Panc1 (cell line): ENCODE data around the gene BOC. TPM values are rescaled to one million over a fixed set of nuclear protein-coding genes. Genes with fewer than 3 reads are reported as not detected.

Experiments
- ATAC-seq: fragments of 200-7000 bp; cut with Tn5 transposase; 2 replicates; pipeline ENCODE4 v1.9.1; 2020; ENCODE audit warnings: mild to moderate bottlenecking, moderate library complexity
- BruUV-seq: library from RNA; stranded (reverse); fragments of 400-500 nt; replicated peaks from 2 replicates; lab custom pipeline; 2021; lab: Mats Ljungman, UMichigan
- CTCF ChIA-PET: fragments of 300-600 bp; sonication (Branson Sonifier 250); formaldehyde crosslinking; loops from one replicate; lab custom pipeline; 2022; ENCODE audit warnings: antibody characterized with exemption; lab: Charles Lee
- POLR2A ChIA-PET: fragments of 300-600 bp; sonication (Branson Sonifier 250); formaldehyde crosslinking; loops from one replicate; lab custom pipeline; 2022; ENCODE audit warnings: antibody characterized with exemption; lab: Charles Lee
- DNase-seq: peaks from one replicate; pipeline ENCODE4 v3.0.0-alpha.2; 2010; ENCODE audit warnings: low read depth, low spot score
- H3K27ac ChIP-seq: 2 replicates; pipeline ENCODE4 v1.5.1; 2011; ENCODE audit warnings: mild to moderate bottlenecking, low read length, inconsistent platforms
- H3K27me3 ChIP-seq: fragments of 200-500 bp; sonication (Bioruptor generic); 2 replicates; pipeline ENCODE4 v1.6.0; 2014; ENCODE audit warnings: low read length, inconsistent platforms; ENCODE audit not compliant: control insufficient read depth, insufficient read depth
- H3K36me3 ChIP-seq: fragments of 200-500 bp; sonication (Bioruptor generic); 2 replicates; pipeline ENCODE4 v1.5.1; 2014; ENCODE audit warnings: inconsistent platforms, mild to moderate bottlenecking, low read length, moderate library complexity; ENCODE audit not compliant: control insufficient read depth, insufficient read depth
- H3K4me1 ChIP-seq: 2 replicates; pipeline ENCODE4 v1.5.1; 2011; ENCODE audit warnings: inconsistent platforms, mild to moderate bottlenecking, low read length, moderate library complexity; ENCODE audit not compliant: control insufficient read depth, insufficient read depth
- H3K4me3 ChIP-seq, 2 experiments: 2 replicates each; pipeline ENCODE4 v1.5.1; 2011 to 2012; ENCODE audit warnings: low read depth in 2 of 2, low read length in 2 of 2, mild to moderate bottlenecking in 2 of 2, inconsistent platforms in 1 of 2, moderate library complexity in 1 of 2
- H3K9me3 ChIP-seq: fragments of 200-500 bp; sonication (Bioruptor generic); 2 replicates; pipeline ENCODE4 v1.5.1; 2014; ENCODE audit warnings: low read depth, mild to moderate bottlenecking, inconsistent platforms, low read length, moderate library complexity; ENCODE audit not compliant: control insufficient read depth, insufficient read depth
- CTCF ChIP-seq: fragments of 450-650 bp; IDR thresholded peaks from 2 replicates; pipeline ENCODE4 v1.5.1; 2017; ENCODE audit warnings: mild to moderate bottlenecking
- POLR2AphosphoS5 ChIP-seq: IDR thresholded peaks from 2 replicates; pipeline ENCODE4 v1.6.1; 2012; ENCODE audit warnings: mild to moderate bottlenecking, low read depth, low read length, moderate library complexity
- REST ChIP-seq, 2 experiments: IDR thresholded peaks; 2 replicates each; pipeline ENCODE4 v1.6.1; 2011 to 2012; ENCODE audit warnings: low read depth in 2 of 2, control low read depth in 1 of 2, low read length in 1 of 2, mild to moderate bottlenecking in 1 of 2, moderate library complexity in 1 of 2; ENCODE audit not compliant: insufficient read depth in 1 of 2
- SIN3A ChIP-seq: IDR thresholded peaks from 2 replicates; pipeline ENCODE4 v1.6.1; 2012; ENCODE audit warnings: low read depth, mild to moderate bottlenecking, low read length, moderate library complexity, borderline replicate concordance; ENCODE audit not compliant: insufficient read depth
- TCF7L2 ChIP-seq: IDR thresholded peaks from 2 replicates; pipeline ENCODE4 v1.6.1; 2011; ENCODE audit warnings: mild to moderate bottlenecking, low read depth, low read length, inconsistent platforms
- in situ Hi-C: cut with HindIII; loops from 2 replicates; pipeline ENCODE4 v1.10.0; 2016; ENCODE audit warnings: low sequenced_read_pairs, low pct_unique_long_range_greater_than_20kb
- intact Hi-C: fragments of 100-400 bp; cut with micrococcal nuclease; formaldehyde crosslinking; loops from one replicate; pipeline ENCODE4 v1.10.0; 2022; ENCODE audit not compliant: unreplicated experiment
- total RNA-seq: library from RNA; stranded (reverse); gene quantifications from one replicate; pipeline ENCODE4 v1.2.1, GENCODE V29; 2021; ENCODE audit not compliant: unreplicated experiment

The BOC gene
- total RNA-seq, 1 experiment from 2014 or later, result 0.33 TPM

- TF ChIP-seq SIN3A (no peak), REST (IDR thresholded peaks at IDR 0.05; ENCODE audit: insufficient read depth in 1 of 2, low read depth in 2 of 2, low read length in 1 of 2) (no peak), CTCF (no peak), TCF7L2 (no peak), POLR2AphosphoS5 (no peak)
- in situ Hi-C loops (no loop called here), intact Hi-C loops (no loop called here)
- H3K36me3 ChIP-seq, result no peaks in the 10 kb centered on the region
- no peaks in the 10 kb centered on the region for H3K9me3 ChIP-seq
- peaks cover 4% of the 10 kb centered on the region; the same call in 1 of the 2 replicates for H3K27me3 ChIP-seq
- POLR2A ChIA-PET, result no interaction called here
- H3K4me3 ChIP-seq, result no peak overlapping the region
- no TSS peak for BruUV-seq
- DNase-seq (no peak), ATAC-seq (no peak)
- no peak overlapping the region for H3K27ac ChIP-seq
- CTCF ChIA-PET, result no interaction called here
- H3K4me1 ChIP-seq, result no peaks in the 10 kb centered on the region
Observed at GRCh38 chr3:113247675-113248458, 36.5 kb downstream of the BOC start.

- BruUV-seq, result no TSS peak
- ChIA-PET POLR2A (no interaction called here), CTCF (no interaction called here)
- in situ Hi-C loops, result no loop called here
- ATAC-seq (peak; percentile 60), DNase-seq (no peak)
- H3K4me1 ChIP-seq, result no peaks in the 10 kb centered on the region
- H3K27ac ChIP-seq, result no peak overlapping the region
- no peak for TF ChIP-seq TCF7L2
- TF ChIP-seq POLR2AphosphoS5, result no peak
- TF ChIP-seq CTCF, result no peak
- intact Hi-C loops, result no loop called here
- no peaks in the 10 kb centered on the region for H3K9me3 ChIP-seq
- H3K36me3 ChIP-seq, result no peaks in the 10 kb centered on the region
- no peak overlapping the region for H3K4me3 ChIP-seq
- H3K27me3 ChIP-seq, result peaks cover 4% of the 10 kb centered on the region; the same call in 1 of the 2 replicates
Observed at GRCh38 chr3:113249111-113249510, 37.8 kb downstream of the BOC start.
